ENCODE measurements around the gene POLL.

POLL gene

DNA sequence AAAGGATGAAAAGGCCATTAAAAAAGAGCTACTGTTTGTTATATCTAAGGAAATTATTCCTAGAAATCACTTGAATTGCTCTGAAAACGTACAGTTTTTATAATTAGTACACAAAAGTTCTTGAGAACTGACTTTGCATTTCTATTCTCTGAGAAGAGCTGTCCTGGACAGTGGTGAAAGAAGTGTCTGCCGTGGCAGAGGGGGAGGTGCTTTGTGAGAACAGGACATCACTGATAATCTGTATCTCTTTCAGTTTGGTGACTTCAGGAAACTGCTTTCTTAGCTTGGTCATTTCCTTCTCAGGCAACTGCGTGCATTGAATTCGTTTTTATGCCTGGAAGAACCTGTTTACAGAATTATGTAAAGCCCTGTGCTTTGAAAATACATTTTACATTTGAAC, 52.1 kb downstream of the POLL start:
- H3K9ac ChIP-seq (ENCODE audit: low read depth in 1 of 2, low read length in 2 of 2) = no peak overlapping the region

GRCh38 chr10:101529725-101530553, 58.1 kb downstream of the POLL start:
- Histone ChIP-seq H3K36me3 (ENCODE audit: control insufficient read depth in 2 of 2, insufficient read depth in 2 of 2, low read length in 2 of 2) (peaks cover 4 to 6% of the 10 kb centered on the region in 2 donors), H3K9me3 (ENCODE audit: control insufficient read depth in 2 of 2, low read length in 2 of 2) (no peaks in the 10 kb centered on the region)

More for the DNA sequence above, 52.1 kb downstream of the POLL start:
- Histone ChIP-seq H3K4me1 (ENCODE audit: control insufficient read depth in 2 of 2, insufficient read depth in 2 of 2, low read length in 2 of 2) (no peaks in the 10 kb centered on the region), H3K27ac (ENCODE audit: low read depth in 2 of 2, low read length in 2 of 2) (no peak overlapping the region), H3K9me3 (ENCODE audit: control insufficient read depth in 2 of 2, low read length in 2 of 2) (no peaks in the 10 kb centered on the region), H3K36me3 (ENCODE audit: control insufficient read depth in 2 of 2, insufficient read depth in 2 of 2, low read length in 2 of 2) (peaks cover 3 to 12% of the 10 kb centered on the region in 2 donors), H3K27me3 (ENCODE audit: control insufficient read depth in 2 of 2, insufficient read depth in 2 of 2, low read length in 2 of 2) (no peaks in the 10 kb centered on the region), H3K4me3 (ENCODE audit: low read length in 2 of 2) (no peak overlapping the region)

GRCh38 chr10:101529207-101529606, 58.9 kb downstream of the POLL start:
- H3K27ac ChIP-seq (ENCODE audit: low read depth in 2 of 2, low read length in 2 of 2) = no peak overlapping the region
- H3K4me1 ChIP-seq (ENCODE audit: control insufficient read depth in 2 of 2, insufficient read depth in 2 of 2, low read length in 2 of 2) = no peaks in the 10 kb centered on the region
- no peaks in the 10 kb centered on the region for H3K9me3 ChIP-seq (ENCODE audit: control insufficient read depth in 2 of 2, low read length in 2 of 2)
- H3K9ac ChIP-seq (ENCODE audit: low read depth in 1 of 2, low read length in 2 of 2) = no peak overlapping the region
- no peak overlapping the region for H3K4me3 ChIP-seq (ENCODE audit: low read length in 2 of 2)
- H3K36me3 ChIP-seq (ENCODE audit: control insufficient read depth in 2 of 2, insufficient read depth in 2 of 2, low read length in 2 of 2) = peaks cover 0 to 6% of the 10 kb centered on the region in 2 donors
- no peaks in the 10 kb centered on the region for H3K27me3 ChIP-seq (ENCODE audit: control insufficient read depth in 2 of 2, insufficient read depth in 2 of 2, low read length in 2 of 2)

More at GRCh38 chr10:101529725-101530553, 58.1 kb downstream of the POLL start:
- Histone ChIP-seq H3K4me1 (ENCODE audit: control insufficient read depth in 2 of 2, insufficient read depth in 2 of 2, low read length in 2 of 2) (no peaks in the 10 kb centered on the region), H3K4me3 (ENCODE audit: low read length in 2 of 2) (no peak overlapping the region), H3K9ac (ENCODE audit: low read depth in 1 of 2, low read length in 2 of 2) (no peak overlapping the region), H3K27me3 (ENCODE audit: control insufficient read depth in 2 of 2, insufficient read depth in 2 of 2, low read length in 2 of 2) (no peaks in the 10 kb centered on the region), H3K27ac (ENCODE audit: low read depth in 2 of 2, low read length in 2 of 2) (no peak overlapping the region)

All from mucosa of rectum (tissue), 2 donors.